Right ventricle myocardium superior (tissue), 1 donor: ENCODE data around the gene KRT33B. TPM values are rescaled to one million over a fixed set of nuclear protein-coding genes. Genes with fewer than 3 reads are reported as not detected.

Experiments
- ATAC-seq: fragments of 200-7000 bp; cut with Tn5 transposase; one replicate; pipeline ENCODE4 v1.9.1; 2020; ENCODE audit warnings: mild to moderate bottlenecking; ENCODE audit not compliant: poor library complexity
- DNase-seq: peaks from one replicate; pipeline ENCODE4 v3.0.0-alpha.2; 2020
- intact Hi-C: fragments of 100-400 bp; cut with DNase I; formaldehyde crosslinking; loops from one replicate; pipeline ENCODE4 v1.11.2; 2022
- total RNA-seq: library from RNA; stranded (reverse); fragmentation: NEBNext Ultra II Directional; extraction: Animal tissue kit (Norgen Biotek cat#: 25700); gene quantifications from one replicate; pipeline ENCODE4 v1.2.1, GENCODE V29; 2021
- donor health status: DM: no; HTN: yes; CAD: no; lungs with severe emphysema.

KRT33B gene
- total RNA-seq, 1 donor from 2014 or later: not detected

GRCh38 chr17:41331606-41332005 is 38.0 kb downstream of the KRT33B start:
- intact Hi-C loops: no loop called here
- ATAC-seq (no peak), DNase-seq (no peak)

GRCh38 chr17:41329279-41329948 is 40.2 kb downstream of the KRT33B start:
- DNase-seq: peak; percentile 58
- ATAC-seq: peak; percentile 62
- intact Hi-C loops: loop anchor here (10.0 kb wide), 1 partner anchor 425 kb away; no protein-coding TSS in a partner anchor

GRCh38 chr17:41328207-41328606 is 41.4 kb downstream of the KRT33B start:
- DNase-seq: no peak
- intact Hi-C loops: loop anchor here (10.0 kb wide), 1 partner anchor 423 kb away; no protein-coding TSS in a partner anchor
- ATAC-seq: no peak

- DNase-seq: no peak
- intact Hi-C loops: loop anchor here (10.0 kb wide), 1 partner anchor 423 kb away; no protein-coding TSS in a partner anchor
- no peak for ATAC-seq
Measured at GRCh38 chr17:41327411-41328120, 42.0 kb downstream of the KRT33B start.

GRCh38 chr17:41326173-41327145 is 43.2 kb downstream of the KRT33B start:
- DNase-seq (no peak), ATAC-seq (no peak)
- intact Hi-C loops: loop anchor here (10.0 kb wide), 1 partner anchor 422 kb away; no protein-coding TSS in a partner anchor

GRCh38 chr17:41325611-41326010 is 44.0 kb downstream of the KRT33B start:
- intact Hi-C loops: loop anchor here (10.0 kb wide), 1 partner anchor 421 kb away; no protein-coding TSS in a partner anchor

GRCh38 chr17:41325126-41325525 is 44.5 kb downstream of the KRT33B start:
- intact Hi-C loops: loop anchor here (10.0 kb wide), 1 partner anchor 420 kb away; no protein-coding TSS in a partner anchor
- no peak for ATAC-seq
- no peak for DNase-seq

More at GRCh38 chr17:41325611-41326010, 44.0 kb downstream of the KRT33B start:
- ATAC-seq (no peak), DNase-seq (no peak)

- no peak for ATAC-seq
- DNase-seq: no peak
- intact Hi-C loops: loop anchor here (10.0 kb wide), 1 partner anchor 420 kb away; no protein-coding TSS in a partner anchor
Measured at GRCh38 chr17:41324180-41325075, 45.2 kb downstream of the KRT33B start.

- intact Hi-C loops: loop anchor here (10.0 kb wide), 1 partner anchor 418 kb away; no protein-coding TSS in a partner anchor
- no peak for ATAC-seq
Measured at GRCh38 chr17:41322903-41323895, 46.4 kb downstream of the KRT33B start.

GRCh38 chr17:41322094-41322902 is 47.3 kb downstream of the KRT33B start:
- DNase-seq (no peak), ATAC-seq (no peak)
- intact Hi-C loops: loop anchor here (10.0 kb wide), 1 partner anchor 417 kb away; no protein-coding TSS in a partner anchor

More at GRCh38 chr17:41322903-41323895, 46.4 kb downstream of the KRT33B start:
- DNase-seq: no peak

GRCh38 chr17:41318231-41318630 is 51.4 kb downstream of the KRT33B start:
- no peak for ATAC-seq
- intact Hi-C loops: no loop called here

GRCh38 chr17:41315814-41316445 is 53.7 kb downstream of the KRT33B start:
- ATAC-seq: no peak
- intact Hi-C loops: no loop called here

More at GRCh38 chr17:41318231-41318630, 51.4 kb downstream of the KRT33B start:
- no peak for DNase-seq

GRCh38 chr17:41315204-41315794 is 54.3 kb downstream of the KRT33B start, which contains the start of gene KRTAP17-1:
KRTAP17-1 (minus strand) TSS chr17:41315710; CDS start chr17:41315650, 60 bp downstream.
- ATAC-seq (no peak), DNase-seq (no peak)
- intact Hi-C loops: no loop called here

More at GRCh38 chr17:41315814-41316445, 53.7 kb downstream of the KRT33B start:
- no peak for DNase-seq
